Stimulated activated CD4-positive, alpha-beta T cell treated with anti-CD3 and anti-CD28 coated beads, TNF-alpha, amount 100 ng/mL, for 1 hour (primary cell): Measurements from ENCODE around the gene ATP5ME.
"Not testable (repeated sequence)": the region's sequence is repeated elsewhere in the genome, so short reads cannot be mapped to it uniquely, and the experiment has no call there.

Experiments used
- DNase-seq, 3 donors: peaks; one replicate each; pipeline ENCODE4 v3.0.0-alpha.2; 2020; ENCODE audit warnings: low read depth in 3 of 3, low spot score in 1 of 3

The ATP5ME gene

GRCh38 chr4:636628-637159, 37.4 kb downstream of the ATP5ME start:
- no peak for DNase-seq

GRCh38 chr4:635851-636627, 38.0 kb downstream of the ATP5ME start:
- no peak for DNase-seq

GRCh38 chr4:635066-635835, 38.8 kb downstream of the ATP5ME start:
- DNase-seq = not testable (repeated sequence)

DNA sequence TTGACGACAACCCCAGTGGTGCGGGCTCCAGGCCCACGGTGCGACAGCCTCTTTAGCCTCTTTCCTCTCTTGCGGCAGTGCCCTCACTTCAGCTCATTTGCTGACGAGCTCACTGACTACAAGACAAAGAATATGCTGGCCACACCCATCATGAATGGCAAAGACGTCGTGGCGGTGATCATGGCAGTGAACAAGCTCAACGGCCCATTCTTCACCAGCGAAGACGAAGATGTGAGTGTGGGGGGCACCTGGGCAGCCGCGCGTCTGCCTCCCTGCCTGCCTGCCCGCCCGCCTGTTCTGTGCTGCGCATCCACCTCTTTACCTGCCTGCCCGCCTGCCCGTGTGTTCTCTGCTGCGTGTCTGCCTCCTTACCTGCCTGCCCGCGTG, 39.5 kb downstream of the ATP5ME start:
- DNase-seq = no peak

DNA sequence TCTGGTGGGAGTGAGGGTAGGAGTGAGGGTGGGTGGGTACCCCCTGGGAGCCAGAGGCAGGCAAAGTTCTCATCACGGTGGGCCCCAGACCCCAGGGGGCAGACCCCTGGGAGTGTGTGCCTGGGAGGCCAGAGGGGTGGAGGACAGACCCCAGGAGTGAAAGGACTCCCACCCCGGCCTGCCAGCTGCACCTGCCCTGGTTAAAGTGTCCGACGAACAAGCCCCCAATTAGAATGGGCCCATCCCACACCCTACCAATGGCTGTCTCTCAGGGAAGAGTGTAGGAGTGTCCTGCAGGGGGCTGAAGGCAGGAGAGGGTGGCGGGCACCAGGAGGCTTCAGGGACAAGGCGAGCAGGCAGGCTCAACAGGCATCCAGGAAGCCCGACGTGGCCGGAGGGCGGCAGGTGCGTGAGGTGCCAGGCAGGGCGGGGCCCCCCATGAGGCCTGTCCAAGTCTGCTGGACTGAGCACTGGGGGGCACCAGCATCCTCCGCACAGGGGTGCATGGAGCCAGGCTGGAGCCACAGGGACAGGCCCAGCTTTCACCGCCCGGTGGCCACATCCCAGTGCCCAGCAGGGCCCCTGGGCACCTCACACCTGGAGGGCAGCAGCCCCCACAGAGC, 40.0 kb downstream of the ATP5ME start:
- DNase-seq = no peak

GRCh38 chr4:633406-633805, 40.7 kb downstream of the ATP5ME start:
- no peak for DNase-seq

DNA sequence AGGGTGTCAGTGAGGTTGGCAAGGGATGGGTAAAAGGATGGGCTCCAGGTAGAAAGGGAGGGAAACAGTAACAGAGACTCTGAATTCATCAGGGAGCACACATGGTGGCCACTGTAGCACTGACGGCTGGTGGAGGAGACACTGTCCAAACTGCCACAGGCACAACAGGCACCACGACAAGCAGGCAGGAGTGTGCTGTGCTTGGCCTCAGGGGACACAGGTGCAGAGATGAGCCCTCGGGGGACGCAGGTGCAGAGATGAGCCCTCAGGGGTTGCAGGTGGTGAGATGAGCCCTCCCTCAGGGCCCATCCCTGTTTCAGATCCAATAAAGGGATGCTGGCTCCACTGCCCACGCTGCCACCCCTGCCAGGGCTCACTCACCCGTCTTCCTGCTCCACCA, 41.1 kb downstream of the ATP5ME start:
- no peak for DNase-seq

- no peak for DNase-seq
These were observed 41.8 kb downstream of the ATP5ME start for GRCh38 chr4:632196-632790.

DNA sequence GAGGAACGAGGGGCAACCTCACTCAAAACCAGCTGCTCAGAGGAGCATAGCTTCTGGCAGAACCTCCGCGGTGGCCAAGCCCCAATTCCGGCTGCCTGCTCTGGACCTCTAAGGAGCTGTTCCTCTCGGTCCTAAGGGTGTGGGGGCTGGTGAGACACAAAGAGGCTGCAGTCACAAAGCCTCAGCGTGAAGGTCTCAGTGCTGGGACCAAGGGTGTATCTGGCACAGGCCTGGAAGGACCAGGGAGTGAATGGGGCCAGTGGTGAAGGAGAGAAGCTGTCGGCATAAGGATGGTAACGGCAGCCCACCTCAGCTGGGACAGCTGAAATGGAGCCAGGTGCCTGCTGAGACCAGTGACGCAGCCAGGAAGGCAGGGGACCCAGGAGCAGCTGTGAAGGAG, 43.4 kb downstream of the ATP5ME start:
- no peak for DNase-seq

DNA sequence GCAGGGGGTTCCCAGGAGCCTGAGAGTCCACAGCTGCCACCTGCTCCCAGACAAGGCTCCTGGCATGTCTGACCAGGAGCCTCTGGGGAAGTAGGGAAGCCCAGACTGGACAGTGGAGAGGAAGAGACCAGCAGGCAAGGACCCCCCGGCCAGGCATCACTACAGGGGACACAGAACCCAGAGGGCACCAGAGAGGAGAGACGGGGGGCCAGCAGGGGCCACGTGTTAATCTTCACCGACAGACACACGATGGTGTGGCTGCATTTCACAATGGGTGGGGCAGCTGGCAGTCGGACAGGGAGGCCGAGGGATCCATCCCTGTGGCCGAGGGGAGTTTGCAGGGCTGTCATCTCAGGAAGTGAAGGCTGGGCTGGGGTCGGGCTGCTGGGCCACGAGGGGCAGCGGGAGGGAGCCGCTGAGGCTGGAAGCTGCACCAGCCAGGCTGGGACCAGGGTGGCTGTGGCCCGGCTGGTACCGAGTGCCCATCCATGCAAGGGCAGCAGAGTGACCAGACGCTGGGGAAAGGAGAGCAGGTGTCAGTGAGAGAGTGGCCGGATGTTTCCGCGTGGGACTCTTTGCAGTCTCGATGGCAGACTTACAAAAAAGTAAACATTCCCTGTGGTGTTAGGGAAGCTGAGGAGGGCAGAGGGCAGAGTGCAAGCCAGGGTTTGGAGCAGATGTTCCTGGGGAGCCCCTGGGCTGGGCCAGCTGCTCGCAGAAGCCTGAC, 44.0 kb downstream of the ATP5ME start:
- DNase-seq = no peak

- no peak for DNase-seq
These were observed 44.5 kb downstream of the ATP5ME start for GRCh38 chr4:629636-629914.

DNA sequence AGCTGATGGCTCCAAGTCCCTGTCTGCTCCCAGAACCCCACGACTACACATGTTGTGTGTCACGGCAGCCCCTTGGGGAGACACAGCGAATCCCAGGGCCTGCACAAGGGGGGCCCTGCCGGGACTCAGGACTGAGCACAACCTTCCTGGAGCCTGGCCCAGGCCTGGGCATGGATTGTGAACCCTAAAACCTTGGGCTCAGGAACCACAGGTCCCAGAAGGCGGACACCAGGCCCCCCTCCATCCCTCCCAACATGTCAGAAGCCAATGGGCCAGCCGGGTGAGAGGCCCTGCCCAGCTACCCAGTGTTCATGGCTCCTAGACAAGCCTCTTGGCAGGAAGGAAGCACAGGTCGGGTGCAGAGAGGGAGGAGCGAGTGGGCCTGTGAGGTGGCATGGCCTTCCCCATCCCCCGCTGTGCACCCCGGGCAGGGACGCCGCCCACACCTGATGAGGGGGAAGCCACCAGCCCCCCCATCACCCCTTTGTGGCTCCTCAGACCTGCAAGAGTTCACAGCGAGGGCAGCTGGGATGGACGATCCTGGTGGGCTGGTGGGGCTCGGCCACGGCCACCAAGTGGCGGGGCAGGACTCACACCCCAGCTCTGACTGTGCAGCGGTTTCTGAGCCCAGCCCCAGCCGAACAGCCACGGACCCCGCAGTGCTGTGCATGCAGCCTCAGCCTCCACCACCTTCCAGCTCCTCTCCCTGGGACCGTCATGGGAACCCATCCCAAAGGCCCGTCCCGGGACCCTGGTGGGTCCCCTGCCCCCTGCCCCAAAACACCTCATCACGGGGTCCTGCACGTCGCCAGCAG, 45.0 kb downstream of the ATP5ME start:
- DNase-seq = no peak

DNA sequence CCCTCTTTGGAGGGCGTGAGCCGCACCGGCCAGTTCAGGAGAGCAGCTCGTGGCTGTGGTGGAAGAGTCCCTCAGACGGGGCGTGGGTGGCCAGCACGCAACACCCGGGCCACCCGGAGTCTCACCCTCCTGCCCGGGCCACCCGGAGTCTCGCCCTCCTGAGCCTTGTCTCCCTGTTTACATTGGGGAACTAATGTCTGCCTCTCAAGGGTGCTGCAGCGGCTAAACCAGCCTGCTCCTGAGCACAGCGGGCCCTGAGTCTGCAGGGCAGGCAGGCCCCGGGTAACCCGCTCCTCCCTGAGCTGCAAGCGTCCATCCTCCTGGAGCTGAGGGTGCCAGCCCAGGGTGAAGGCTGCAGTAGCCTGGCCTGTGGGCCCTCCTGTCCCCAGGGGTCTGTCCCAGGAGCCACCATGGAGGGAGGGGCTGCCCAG, 45.8 kb downstream of the ATP5ME start:
- no peak for DNase-seq

DNA sequence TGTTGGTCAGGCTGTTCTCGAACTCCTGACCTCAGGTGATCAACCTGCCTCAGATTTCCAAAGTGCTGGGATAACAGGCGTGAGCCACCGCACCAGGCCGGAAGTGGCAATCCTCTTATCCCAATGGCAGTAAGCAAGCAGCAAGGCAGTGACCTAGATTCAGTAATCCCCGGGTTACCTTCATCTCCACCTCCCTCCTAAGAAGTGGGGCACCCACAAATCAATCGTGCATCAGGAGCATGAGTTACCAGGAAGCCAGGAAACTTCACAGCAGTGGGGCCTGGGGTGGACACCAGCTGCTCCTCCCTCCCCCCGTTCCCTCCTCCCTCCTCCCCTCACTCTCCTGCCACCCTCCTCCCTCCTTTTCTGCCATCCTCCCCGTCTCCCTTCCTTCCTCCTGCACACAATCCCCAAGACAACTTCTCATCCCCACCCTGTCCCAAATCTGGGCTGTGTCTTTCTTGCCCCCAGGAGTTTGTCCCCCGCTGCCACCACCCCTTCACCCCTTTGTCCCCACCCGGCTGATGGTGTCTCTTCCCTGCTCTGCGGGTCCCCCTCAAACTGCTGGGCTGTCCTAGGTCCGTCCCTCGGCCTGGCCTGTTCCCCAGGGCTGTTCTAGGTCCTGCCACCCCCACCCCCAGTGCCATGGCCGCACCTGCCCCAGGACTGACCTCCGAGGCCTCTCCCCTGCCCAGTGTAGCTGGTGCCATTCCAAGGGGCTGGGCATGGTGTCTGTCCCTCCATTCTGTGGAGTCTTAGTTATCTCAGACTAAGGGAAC, 46.5 kb downstream of the ATP5ME start:
- no peak for DNase-seq

- no peak for DNase-seq
These were observed 47.6 kb downstream of the ATP5ME start for GRCh38 chr4:626201-627091.

DNA sequence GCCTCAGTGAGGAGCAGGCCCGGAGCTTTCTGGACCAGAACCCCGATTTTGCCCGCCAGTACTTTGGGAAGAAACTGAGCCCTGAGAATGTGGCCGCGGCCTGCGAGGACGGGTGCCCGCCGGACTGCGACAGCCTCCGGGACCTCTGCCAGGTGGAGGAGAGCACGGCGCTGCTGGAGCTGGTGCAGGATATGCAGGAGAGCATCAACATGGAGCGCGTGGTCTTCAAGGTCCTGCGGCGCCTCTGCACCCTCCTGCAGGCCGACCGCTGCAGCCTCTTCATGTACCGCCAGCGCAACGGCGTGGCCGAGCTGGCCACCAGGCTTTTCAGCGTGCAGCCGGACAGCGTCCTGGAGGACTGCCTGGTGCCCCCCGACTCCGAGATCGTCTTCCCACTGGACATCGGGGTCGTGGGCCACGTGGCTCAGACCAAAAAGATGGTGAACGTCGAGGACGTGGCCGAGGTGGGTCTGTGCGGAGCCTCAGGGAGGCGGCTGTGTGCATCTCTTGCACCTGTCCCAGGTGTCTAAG, 48.4 kb downstream of the ATP5ME start:
- no peak for DNase-seq

DNA sequence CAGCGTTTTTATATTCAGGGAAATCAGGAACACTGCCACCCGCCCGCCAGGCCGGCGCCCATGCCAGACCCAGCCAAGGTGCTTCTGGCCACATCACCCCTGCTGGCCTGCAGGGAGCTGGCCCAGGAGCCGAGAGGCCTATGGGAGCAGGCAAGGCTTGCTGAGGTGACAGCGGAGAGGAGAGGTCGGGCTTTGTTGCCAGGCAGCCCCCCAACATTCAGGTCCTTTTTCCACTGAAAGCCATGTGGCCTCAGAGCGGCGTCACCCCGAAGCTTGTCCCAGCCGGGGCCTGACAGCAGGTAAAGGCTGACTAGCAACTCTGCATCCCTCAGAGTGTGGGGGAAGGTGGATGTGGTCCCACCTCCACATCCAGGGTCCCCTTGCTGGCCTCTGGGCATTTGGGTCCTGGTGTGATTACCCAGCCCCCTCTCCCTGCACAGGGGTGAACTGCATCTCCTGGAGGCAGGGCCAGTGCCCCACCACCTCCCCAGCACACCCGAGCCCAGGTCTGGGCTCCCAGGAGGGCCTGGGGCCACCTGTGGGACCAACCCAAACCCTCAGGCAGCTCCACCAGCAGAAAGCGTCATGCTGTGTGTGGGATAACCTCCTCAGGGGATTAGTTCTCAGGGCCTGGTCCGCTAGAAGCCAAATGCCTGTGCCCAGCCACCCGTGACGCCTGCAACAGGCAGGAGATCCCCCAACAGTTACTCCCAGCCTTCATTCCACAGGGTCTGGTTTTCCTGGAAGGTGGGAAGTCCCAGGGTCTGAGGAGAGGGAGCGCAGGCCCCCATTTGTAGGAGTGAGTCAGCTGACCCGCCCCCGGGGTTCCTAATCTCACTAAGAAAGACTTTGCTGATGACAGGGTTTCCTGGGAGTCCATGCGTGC, 49.1 kb downstream of the ATP5ME start, which contains the start of gene PDE6B:
TSS of gene PDE6B (plus strand) at position 869 of the 886 bp plus-strand sequence. CDS start 54 bp downstream, outside the sequence.
- DNase-seq = no peak
